Measurements from ENCODE around the gene PIGV.

GRCh38 chr1:26768755-26769154 is 19.0 kb upstream of the PIGV start:
- TF ChIP-seq CTCF (IDR thresholded peaks at IDR 0.05; ENCODE audit: low read depth, low read length) (no peak), MAX (IDR thresholded peaks at IDR 0.05; ENCODE audit: low read depth, low read length) (no peak)
